Measurements from ENCODE around the gene SMIM44.

The SMIM44 gene

GRCh38 chr19:3483226-3483628 lies at the start of gene SMIM44:
Gene SMIM44, minus strand, starts transcription at chr19:3483441. Its CDS starts 38 bp downstream, at chr19:3483403.
- peak in 2 of 3 experiments; percentile 22 to 37 for DNase-seq

DNA sequence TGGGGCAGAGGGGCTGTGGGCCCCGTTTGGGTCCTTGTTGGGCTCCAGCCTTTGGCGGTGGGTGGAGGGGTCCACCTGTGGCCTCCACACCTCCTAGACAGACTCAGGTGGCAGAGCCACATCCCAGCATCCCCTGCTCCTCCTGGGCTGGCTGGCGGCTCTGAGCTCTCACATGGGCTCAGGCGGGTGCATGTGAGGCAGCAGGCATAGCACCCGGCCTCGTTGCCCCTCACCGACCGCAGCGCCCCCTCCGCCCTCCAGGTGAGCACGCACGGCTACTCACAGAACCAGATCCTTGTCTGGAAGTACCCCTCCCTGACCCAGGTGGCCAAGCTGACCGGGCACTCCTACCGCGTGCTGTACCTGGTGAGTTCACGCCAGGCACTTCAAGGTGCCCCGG lies 49.8 kb upstream of the SMIM44 start:
- no peak for DNase-seq

- no peak for DNase-seq
Measured at GRCh38 chr19:3532154-3532786, 49.0 kb upstream of the SMIM44 start.

DNA sequence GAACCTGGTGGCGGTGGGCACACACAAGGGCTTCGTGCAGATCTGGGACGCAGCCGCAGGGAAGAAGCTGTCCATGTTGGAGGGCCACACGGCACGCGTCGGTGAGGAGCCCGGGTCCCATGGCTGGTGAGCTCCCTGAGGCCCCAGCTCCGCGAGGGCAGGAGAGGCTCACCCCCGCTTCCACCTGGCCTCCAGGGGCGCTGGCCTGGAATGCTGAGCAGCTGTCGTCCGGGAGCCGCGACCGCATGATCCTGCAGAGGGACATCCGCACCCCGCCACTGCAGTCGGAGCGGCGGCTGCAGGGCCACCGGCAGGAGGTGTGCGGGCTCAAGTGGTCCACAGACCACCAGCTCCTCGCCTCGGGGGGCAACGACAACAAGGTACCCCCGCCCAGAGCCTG lies 48.5 kb upstream of the SMIM44 start:
- no peak for DNase-seq

DNA sequence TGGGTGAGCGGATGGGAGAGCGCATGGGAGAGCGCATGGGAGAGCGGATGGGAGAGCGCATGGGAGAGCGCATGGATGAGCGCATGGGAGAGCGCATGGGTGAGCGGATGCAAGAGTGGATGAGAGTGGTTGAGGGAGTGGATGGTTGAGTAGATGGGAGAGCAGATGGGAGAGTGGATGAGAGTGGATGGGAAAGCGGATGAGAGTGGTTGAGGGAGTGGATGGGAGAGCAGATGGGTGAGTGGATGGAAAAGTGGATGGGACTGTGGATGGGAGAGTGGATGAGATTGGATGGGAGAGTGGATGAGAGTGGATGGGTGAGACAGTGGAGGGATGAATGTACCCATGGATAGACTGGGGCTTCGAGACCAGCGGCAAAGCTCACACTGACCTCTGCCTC lies 47.1 kb upstream of the SMIM44 start:
- DNase-seq: no peak

DNA sequence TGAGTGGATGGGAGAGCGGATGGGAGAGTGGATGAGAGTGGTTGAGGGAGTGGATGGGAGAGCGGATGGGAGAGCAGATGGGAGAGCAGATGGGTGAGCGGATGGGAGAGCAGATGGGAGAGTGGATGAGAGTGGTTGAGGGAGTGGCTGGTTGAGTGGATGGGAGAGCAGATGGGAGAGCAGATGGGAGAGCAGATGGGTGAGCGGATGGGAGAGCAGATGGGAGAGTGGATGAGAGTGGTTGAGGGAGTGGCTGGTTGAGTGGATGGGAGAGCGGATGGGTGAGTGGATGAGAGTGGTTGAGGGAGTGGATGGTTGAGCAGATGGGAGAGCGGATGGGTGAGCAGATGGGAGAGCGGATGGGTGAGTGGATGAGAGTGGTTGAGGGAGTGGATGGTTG lies 46.1 kb upstream of the SMIM44 start:
- peak in 1 of 3 experiments; percentile 25 for DNase-seq

DNA sequence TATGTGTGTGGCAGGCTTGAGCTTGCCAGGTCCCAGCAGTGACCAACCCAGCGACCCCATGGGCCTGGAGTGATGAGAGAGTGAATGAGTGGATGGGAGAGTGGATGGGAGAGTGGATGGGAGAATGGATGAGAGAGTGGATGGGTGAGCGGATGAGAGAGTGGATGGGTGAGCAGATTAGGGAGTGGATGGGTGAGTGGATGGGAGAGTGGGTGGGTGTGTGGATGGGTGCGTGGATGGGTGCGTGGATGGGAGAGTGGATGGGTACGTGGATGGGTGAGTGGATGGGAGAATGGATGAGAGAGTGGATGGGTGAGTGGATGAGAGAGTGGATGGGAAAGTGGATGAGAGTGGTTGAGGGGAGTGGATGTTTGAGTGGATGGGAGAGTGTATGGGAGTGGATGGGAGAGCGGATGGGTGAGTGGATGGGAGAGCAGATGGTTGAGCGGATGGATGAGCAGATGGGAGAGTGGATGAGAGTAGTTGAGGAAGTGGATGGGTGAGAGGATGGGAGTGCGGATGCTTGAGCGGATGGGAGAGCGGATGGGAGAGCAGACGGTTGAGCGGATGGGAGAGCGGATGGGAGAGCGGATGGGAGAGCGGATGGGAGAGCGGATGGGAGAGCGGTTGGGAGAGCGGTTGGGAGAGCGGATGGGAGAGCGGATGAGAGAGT lies 45.4 kb upstream of the SMIM44 start:
- DNase-seq: no peak

GRCh38 chr19:3528080-3528479 lies 44.8 kb upstream of the SMIM44 start:
- no peak for DNase-seq

- DNase-seq: no peak
Measured at GRCh38 chr19:3527238-3527910, 44.1 kb upstream of the SMIM44 start.

- DNase-seq: no peak
Measured at GRCh38 chr19:3526507-3527237, 43.4 kb upstream of the SMIM44 start.

GRCh38 chr19:3524904-3525451 lies 41.7 kb upstream of the SMIM44 start:
- no peak for DNase-seq

- DNase-seq: no peak
Measured at GRCh38 chr19:3524078-3524842, 41.0 kb upstream of the SMIM44 start.

- no peak for DNase-seq
Measured at GRCh38 chr19:3523361-3524077, 40.3 kb upstream of the SMIM44 start.

- no peak for DNase-seq
Measured at GRCh38 chr19:3522421-3523360, 39.5 kb upstream of the SMIM44 start.

DNA sequence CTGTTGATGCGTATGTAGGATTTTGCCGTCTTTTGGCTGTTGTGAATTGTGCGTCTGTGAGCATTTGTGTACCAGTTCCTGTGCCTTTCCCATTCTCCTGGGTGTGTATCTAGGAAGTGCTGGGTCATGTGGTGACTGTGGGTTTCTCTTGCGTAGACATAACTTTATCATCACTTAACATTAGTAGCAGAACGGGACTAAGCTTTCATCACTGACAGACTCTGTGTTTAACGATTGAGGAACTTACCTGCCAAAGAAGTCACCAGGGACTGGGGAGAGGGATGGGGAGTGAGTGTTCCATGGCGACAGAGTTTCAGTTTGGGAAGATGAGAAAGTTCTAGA lies 37.8 kb upstream of the SMIM44 start:
- no peak for DNase-seq

GRCh38 chr19:3520166-3521103 lies 37.2 kb upstream of the SMIM44 start:
- peak in 2 of 3 experiments; percentile 59 to 70 for DNase-seq

DNA sequence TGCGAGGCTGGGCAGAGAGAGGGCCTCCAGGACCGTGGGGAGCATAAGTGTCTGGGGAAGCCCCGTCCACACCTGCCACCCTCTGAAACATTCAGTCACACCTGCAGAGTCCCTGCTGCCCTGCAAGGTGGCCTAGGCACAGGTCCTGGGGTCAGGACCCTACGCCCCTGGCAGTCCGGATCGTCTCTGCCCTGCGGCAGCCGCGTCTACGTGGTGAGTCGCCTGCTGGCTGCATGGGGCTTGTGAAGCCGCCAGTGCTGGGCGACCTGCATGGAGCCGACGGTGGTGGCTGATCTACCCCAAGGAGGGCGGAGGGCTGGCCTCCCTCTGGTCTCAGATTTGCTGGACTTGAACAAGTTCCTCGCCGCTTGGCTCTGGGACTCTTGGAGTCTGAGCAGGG lies 35.9 kb upstream of the SMIM44 start:
- no peak for DNase-seq

DNA sequence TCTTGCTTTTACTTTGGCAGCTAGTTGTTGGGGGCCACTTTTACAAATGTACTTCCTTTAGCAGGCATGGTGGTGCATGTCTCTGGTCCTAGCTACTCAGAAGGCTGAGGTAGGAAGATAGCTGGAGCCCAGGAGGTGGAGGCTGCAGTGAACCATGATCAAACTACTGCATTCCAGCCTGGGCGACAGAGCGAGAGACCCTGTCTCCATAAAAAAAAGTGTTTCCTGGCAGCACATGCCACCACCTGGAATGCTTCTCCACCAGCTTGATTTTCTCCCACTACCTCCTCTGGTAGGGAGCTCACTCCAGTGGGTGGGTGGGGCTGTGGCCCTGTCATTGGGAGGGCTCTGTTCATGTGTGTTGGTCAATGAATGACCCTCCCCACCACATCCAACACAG lies 35.4 kb upstream of the SMIM44 start:
- DNase-seq: no peak

DNA sequence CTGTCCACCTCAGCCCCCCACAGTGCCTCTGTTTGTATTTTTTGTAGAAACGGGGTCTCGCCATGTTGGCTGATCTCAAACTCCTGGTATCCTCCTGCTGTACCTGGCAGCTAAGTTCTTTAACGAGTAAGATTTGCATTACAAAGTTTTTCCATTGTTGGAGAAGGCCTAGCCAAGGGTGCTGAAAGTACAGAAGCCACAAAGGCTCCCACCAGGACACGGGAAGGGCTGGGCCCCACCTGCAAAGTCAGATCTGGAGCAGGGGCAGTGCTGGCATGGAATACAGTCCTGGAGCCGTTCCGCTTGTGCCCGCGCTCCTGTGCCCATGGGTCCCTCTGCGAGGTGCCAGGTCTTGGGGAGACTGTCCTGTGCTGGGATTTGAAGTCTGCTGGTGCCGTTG lies 35.0 kb upstream of the SMIM44 start:
- no peak for DNase-seq

GRCh38 chr19:3517638-3518037 lies 34.4 kb upstream of the SMIM44 start:
- no peak for DNase-seq
